SKM-1 (cell line): ENCODE measurements around the gene RPL7L1.
A peak's percentile ranks its signal among the peaks of the same experiment; 100 is the strongest.
"Not testable (repeated sequence)": the region's sequence is repeated elsewhere in the genome, so short reads cannot be mapped to it uniquely, and the experiment has no call there.

Experiments used
- DNase-seq: peaks from one replicate; lab custom pipeline; 2025; ENCODE audit not compliant: unreplicated experiment; lab: John Stamatoyannopoulos, UW

Gene RPL7L1

GRCh38 chr6:42890311-42891198 lies 11.1 kb downstream of the RPL7L1 start:
- peak; percentile 82 for DNase-seq

DNA sequence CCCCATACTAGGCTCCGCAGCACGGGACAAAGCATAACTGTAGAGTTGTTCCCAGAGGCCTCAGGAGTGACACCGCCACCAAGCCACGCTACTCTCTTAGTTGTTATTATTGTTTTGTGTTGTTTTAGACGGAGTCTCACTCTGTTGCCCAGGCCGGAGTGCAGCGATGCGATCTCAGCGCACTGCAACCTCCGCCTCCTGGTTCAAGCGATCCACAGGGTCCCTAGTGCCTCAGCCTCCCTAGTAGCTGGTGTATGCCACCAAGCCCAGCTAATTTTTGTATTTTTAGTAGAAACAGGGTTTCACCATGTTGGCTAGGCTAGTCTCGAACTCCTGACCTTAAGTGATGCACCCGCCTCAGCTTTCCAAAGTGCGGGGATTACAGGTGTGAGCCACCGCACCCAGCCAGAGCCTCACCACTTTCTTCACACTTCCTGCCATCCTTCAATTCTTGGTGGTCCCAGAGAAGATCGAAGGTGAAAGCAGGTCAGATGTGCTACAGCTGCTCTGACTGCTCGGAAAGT lies 11.8 kb downstream of the RPL7L1 start:
- DNase-seq, result no peak

DNA sequence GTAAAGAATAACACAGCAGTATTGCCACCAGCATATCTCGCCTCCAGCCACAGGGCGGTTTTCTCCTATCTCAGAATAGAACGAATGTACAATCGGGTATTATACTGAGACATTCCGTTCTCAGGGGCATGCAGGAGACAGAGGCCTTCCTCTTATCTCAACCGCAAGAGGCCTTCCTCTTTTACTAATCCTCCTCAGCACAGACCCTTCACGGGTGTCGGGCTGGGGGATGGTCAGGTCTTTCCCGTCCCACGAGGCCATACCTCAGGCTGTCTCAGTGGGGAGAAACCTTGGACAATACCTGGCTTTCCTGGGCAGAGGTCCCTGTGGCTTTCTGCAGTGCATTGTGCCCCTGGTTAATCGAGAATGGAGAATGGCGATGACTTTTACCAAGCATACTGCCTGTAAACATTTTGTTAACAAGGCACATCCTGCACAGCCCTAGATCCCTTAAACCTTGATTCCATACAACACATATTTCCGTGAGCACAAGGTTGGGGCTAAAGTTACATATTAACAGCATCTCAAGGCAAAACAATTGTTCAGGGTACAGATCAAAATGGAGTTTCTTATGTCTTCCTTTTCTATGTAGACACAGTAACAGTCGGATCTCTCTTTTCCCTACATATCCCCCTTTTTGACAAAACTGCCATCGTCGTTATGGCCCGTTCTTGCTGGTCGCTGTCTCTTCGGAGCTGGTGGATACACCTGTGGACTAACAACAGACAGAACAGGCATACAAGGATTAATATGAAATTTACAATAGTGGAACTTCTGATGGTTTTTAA lies 14.8 kb downstream of the RPL7L1 start:
- peak; percentile 33 for DNase-seq

- no peak for DNase-seq
These were observed 16.8 kb downstream of the RPL7L1 start for GRCh38 chr6:42896178-42896719.

- DNase-seq, result peak; percentile 40
These were observed 19.5 kb downstream of the RPL7L1 start for GRCh38 chr6:42898891-42899361.

- DNase-seq, result no peak
These were observed 20.5 kb downstream of the RPL7L1 start for GRCh38 chr6:42899871-42900270.

DNA sequence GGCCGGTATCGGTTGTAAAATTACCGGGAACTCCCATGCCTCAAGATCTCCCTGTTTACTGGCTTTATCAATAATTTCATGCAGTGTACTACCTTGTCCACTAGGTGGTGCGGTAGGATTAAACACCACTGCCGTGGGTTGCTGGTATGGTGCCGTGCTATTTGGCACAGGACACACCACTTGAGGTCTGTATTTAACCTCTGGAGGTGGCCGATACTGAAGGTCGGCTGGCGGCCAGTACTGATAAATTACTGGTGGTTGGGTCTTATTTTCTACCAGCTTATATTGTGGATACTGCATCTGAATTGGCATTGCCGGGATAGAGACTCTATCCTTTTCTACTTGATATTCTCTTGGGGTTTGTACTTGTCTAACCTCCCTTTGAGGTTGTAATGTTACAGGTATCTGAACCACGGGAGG lies 22.1 kb downstream of the RPL7L1 start:
- DNase-seq, result peak; percentile 16

DNA sequence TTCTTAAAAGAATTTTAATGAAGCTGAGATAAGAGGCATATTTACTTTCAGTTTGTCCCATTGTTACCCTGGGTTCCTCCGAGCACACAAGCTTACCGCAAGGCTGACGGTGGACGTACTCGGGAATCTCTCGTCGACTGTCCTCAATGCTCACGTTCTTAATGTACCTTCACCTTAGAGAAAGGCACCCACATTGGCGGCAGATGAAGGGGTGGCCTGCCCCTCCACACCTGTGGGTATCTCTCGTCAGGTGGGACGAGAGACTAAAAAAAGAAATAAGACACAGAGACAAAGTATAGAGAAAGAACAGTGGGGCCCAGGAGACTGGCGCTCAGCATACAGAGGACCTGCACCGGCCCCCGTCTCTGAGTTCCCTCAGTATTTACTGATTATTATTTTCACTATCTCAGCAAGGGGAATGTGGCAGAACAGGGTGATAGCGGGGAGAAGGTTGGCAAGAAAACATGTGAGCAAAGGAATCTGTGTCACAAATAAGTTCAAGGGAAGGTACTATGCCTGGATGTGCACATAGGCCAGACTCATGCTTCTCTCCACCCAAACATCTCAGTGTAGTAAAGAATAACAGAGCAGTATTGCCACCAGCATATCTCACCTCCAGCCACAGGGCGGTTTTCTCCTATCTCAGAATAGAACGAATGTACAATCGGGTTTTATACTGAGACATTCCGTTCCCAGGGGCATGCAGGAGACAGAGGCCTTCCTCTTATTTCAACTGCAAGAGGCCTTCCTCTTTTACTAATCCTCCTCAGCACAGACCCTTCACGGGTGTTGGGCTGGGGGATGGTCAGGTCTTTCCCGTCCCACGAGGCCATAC lies 23.2 kb downstream of the RPL7L1 start:
- not testable (repeated sequence) for DNase-seq

DNA sequence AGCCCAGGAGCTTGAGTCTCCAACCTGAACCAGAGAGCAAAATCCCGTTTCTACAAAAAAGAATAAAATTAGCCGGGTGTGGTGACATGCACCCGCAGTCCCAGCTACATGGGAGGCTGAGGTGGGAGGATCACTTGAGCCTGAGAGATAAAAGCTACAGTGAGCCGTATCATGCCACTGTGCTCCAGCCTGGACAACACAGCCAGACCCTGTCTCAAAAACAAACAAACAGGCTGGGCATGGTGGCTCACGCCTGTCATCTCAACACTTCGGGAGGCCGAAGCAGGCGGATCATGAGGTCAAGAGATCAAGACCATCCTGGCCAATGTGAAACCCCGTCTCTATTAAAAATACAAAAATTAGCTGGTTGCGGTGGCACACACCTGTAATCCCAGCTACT lies 25.1 kb downstream of the RPL7L1 start:
- DNase-seq, result no peak

GRCh38 chr6:42907336-42907735 lies 27.9 kb downstream of the RPL7L1 start:
- no peak for DNase-seq

- DNase-seq, result no peak
These were observed 30.4 kb downstream of the RPL7L1 start for GRCh38 chr6:42909835-42910234.

GRCh38 chr6:42911171-42912021 lies 32.0 kb downstream of the RPL7L1 start:
- DNase-seq, result no peak

- no peak for DNase-seq
These were observed 35.1 kb downstream of the RPL7L1 start for GRCh38 chr6:42914546-42914945.

DNA sequence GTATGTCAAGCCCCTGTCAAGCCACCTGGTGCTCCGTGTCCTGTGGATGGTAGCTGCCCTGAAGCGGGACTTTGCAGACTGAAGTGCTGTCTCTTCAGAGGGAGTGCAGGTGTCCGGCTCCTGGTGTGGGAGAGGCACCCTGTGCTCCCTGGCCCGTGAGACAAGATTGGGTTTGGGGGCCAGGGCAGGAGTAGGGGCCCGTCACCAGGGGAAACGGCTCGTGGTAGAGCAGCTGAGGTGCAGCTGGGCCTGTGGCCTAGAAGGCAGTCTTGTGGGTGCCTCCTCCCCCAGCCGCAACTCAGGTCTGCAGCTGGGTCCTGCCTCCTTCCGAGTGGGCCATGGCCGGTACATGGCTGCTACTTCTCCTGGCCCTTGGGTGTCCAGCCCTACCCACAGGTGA lies 36.3 kb downstream of the RPL7L1 start, which contains the start of gene PTCRA:
PTCRA (plus strand) TSS at position 322 of the 400 bp plus-strand sequence; CDS start at position 339, 17 bp downstream.
- no peak for DNase-seq

- DNase-seq, result no peak
These were observed 36.9 kb downstream of the RPL7L1 start for GRCh38 chr6:42916288-42916687.

- DNase-seq, result no peak
These were observed 42.4 kb downstream of the RPL7L1 start for GRCh38 chr6:42921801-42922200.

GRCh38 chr6:42923666-42924065 lies 44.2 kb downstream of the RPL7L1 start:
- peak; percentile 84 for DNase-seq

- DNase-seq, result no peak
These were observed 45.9 kb downstream of the RPL7L1 start for GRCh38 chr6:42925248-42925857.
